Measurements from ENCODE around the gene TIE1.

- TF ChIP-seq CTCF (conservative IDR thresholded peaks at IDR 0.05) (no peak), ZFX (IDR thresholded peaks at IDR 0.05) (no peak)
These were observed 24.0 kb downstream of the TIE1 start for GRCh38 chr1:43324810-43325209.

Measured in C4-2B (cell line).